ENCODE data around the gene QKI.

GRCh38 chr6:163603395-163603794, 188.9 kb downstream of the QKI start:
- TF ChIP-seq, protein P1, sequence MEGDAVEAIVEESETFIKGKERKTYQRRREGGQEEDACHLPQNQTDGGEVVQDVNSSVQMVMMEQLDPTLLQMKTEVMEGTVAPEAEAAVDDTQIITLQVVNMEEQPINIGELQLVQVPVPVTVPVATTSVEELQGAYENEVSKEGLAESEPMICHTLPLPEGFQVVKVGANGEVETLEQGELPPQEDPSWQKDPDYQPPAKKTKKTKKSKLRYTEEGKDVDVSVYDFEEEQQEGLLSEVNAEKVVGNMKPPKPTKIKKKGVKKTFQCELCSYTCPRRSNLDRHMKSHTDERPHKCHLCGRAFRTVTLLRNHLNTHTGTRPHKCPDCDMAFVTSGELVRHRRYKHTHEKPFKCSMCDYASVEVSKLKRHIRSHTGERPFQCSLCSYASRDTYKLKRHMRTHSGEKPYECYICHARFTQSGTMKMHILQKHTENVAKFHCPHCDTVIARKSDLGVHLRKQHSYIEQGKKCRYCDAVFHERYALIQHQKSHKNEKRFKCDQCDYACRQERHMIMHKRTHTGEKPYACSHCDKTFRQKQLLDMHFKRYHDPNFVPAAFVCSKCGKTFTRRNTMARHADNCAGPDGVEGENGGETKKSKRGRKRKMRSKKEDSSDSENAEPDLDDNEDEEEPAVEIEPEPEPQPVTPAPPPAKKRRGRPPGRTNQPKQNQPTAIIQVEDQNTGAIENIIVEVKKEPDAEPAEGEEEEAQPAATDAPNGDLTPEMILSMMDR (IDR thresholded peaks at IDR 0.05; ENCODE audit: insufficient read depth, low read length) = no peak
- TF ChIP-seq POLR2AphosphoS5 (IDR thresholded peaks at IDR 0.05; ENCODE audit: low read depth) (no peak), REST (IDR thresholded peaks at IDR 0.05; ENCODE audit: insufficient replicate concordance, low read depth) (no peak), GABPA (IDR thresholded peaks at IDR 0.05; ENCODE audit: low read depth) (no peak)

All from HL-60 (cell line).